ENCODE measurements around the gene CFAP299.

The CFAP299 gene

GRCh38 chr4:80610845-80611677 is 275.5 kb downstream of the CFAP299 start:
- TF ChIP-seq EZH2 (IDR thresholded peaks at IDR 0.05; ENCODE audit: borderline replicate concordance, low read length) (no peak), CTCF (IDR thresholded peaks at IDR 0.05; ENCODE audit: low read length) (no peak)
- Histone ChIP-seq H2AFZ (ENCODE audit: low read length) (no peak overlapping the region), H3K36me3 (ENCODE audit: insufficient read depth, low read length) (no peaks in the 10 kb centered on the region; the same call in 1 of the 2 replicates), H3K4me3 (ENCODE audit: low read depth, low read length, poor library complexity, severe bottlenecking) (peak overlapping the region; percentile 33), H3K79me2 (ENCODE audit: insufficient read depth, low read length) (no peaks in the 10 kb centered on the region), H3K9me3 (ENCODE audit: low read length) (0 out of 2 replicates have a peak, but pooled peaks cover 5% of the 10 kb centered on the region), H3K4me1 (ENCODE audit: insufficient read depth, low read length, severe bottlenecking) (peaks cover 81% of the 10 kb centered on the region), H3K4me2 (ENCODE audit: low read length) (peak overlapping the region; percentile 66), H4K20me1 (ENCODE audit: insufficient read depth, low read length) (no peaks in the 10 kb centered on the region), H3F3A (ENCODE audit: insufficient read depth, low read length) (peaks cover 15% of the 10 kb centered on the region), H3K27me3 (ENCODE audit: insufficient read depth, low read length) (no peaks in the 10 kb centered on the region), H3K27ac (ENCODE audit: low read depth, low read length, poor library complexity, severe bottlenecking) (peak overlapping the region; percentile 99), H3K9me2 (ENCODE audit: low read depth, low read length) (no peaks in the 10 kb centered on the region), H3K9ac (ENCODE audit: low read length) (peak overlapping the region; percentile 74)

- Histone ChIP-seq H3K27me3 (ENCODE audit: insufficient read depth, low read length) (no peaks in the 10 kb centered on the region), H4K20me1 (ENCODE audit: insufficient read depth, low read length) (no peaks in the 10 kb centered on the region), H3K36me3 (ENCODE audit: insufficient read depth, low read length) (no peaks in the 10 kb centered on the region; the same call in 1 of the 2 replicates), H3K9ac (ENCODE audit: low read length) (peak overlapping the region; percentile 74), H3K4me2 (ENCODE audit: low read length) (peak overlapping the region; percentile 66), H3K4me3 (ENCODE audit: low read depth, low read length, poor library complexity, severe bottlenecking) (peak overlapping the region; percentile 33), H3K9me3 (ENCODE audit: low read length) (0 out of 2 replicates have a peak, but pooled peaks cover 5% of the 10 kb centered on the region), H3K79me2 (ENCODE audit: insufficient read depth, low read length) (no peaks in the 10 kb centered on the region), H3K4me1 (ENCODE audit: insufficient read depth, low read length, severe bottlenecking) (peaks cover 81% of the 10 kb centered on the region), H3K9me2 (ENCODE audit: low read depth, low read length) (no peaks in the 10 kb centered on the region), H3F3A (ENCODE audit: insufficient read depth, low read length) (peaks cover 15% of the 10 kb centered on the region), H3K27ac (ENCODE audit: low read depth, low read length, poor library complexity, severe bottlenecking) (peak overlapping the region; percentile 99), H2AFZ (ENCODE audit: low read length) (no peak overlapping the region)
- no peak for TF ChIP-seq EZH2 (IDR thresholded peaks at IDR 0.05; ENCODE audit: borderline replicate concordance, low read length)
- TF ChIP-seq CTCF (IDR thresholded peaks at IDR 0.05; ENCODE audit: low read length), result no peak
Observed at GRCh38 chr4:80611678-80611979, 276.1 kb downstream of the CFAP299 start.

- Histone ChIP-seq H3K36me3 (ENCODE audit: insufficient read depth, low read length) (peaks cover 10% of the 10 kb centered on the region), H2AFZ (ENCODE audit: low read length) (no peak overlapping the region), H3K9me2 (ENCODE audit: low read depth, low read length) (no peaks in the 10 kb centered on the region), H3K4me1 (ENCODE audit: insufficient read depth, low read length, severe bottlenecking) (peaks cover 86% of the 10 kb centered on the region), H3K79me2 (ENCODE audit: insufficient read depth, low read length) (no peaks in the 10 kb centered on the region), H4K20me1 (ENCODE audit: insufficient read depth, low read length) (no peaks in the 10 kb centered on the region), H3K4me2 (ENCODE audit: low read length) (peak overlapping the region; percentile 66; the same call in 1 of the 2 replicates), H3K27ac (ENCODE audit: low read depth, low read length, poor library complexity, severe bottlenecking) (peak overlapping the region; percentile 99), H3K9ac (ENCODE audit: low read length) (peak overlapping the region; percentile 74), H3K27me3 (ENCODE audit: insufficient read depth, low read length) (no peaks in the 10 kb centered on the region), H3K4me3 (ENCODE audit: low read depth, low read length, poor library complexity, severe bottlenecking) (no peak overlapping the region), H3K9me3 (ENCODE audit: low read length) (peaks cover 5% of the 10 kb centered on the region; the same call in 1 of the 2 replicates), H3F3A (ENCODE audit: insufficient read depth, low read length) (peaks cover 15% of the 10 kb centered on the region)
- TF ChIP-seq CTCF (IDR thresholded peaks at IDR 0.05; ENCODE audit: low read length) (no peak), EZH2 (IDR thresholded peaks at IDR 0.05; ENCODE audit: borderline replicate concordance, low read length) (no peak)
Observed at GRCh38 chr4:80613470-80613869, 277.9 kb downstream of the CFAP299 start.
